ENCODE measurements around the gene ORAI3.

Gene ORAI3

GRCh38 chr16:30996324-30996984, 47.6 kb downstream of the ORAI3 start:
- CTCF ChIA-PET = interaction anchor here (1.0 kb wide), 1 partner anchor 11 kb away, joined by 3 read pairs; no protein-coding TSS in a partner anchor
- Histone ChIP-seq H3K4me3 (ENCODE audit: control insufficient read depth in 1 of 7, extremely low read depth in 1 of 7, insufficient read depth in 4 of 7, low read depth in 2 of 7, low read length in 6 of 7) (peak overlapping the region; percentile 37 to 86 (median 69)), H3K4me1 (ENCODE audit: control extremely low read depth in 1 of 4, control insufficient read depth in 4 of 4, insufficient read depth in 4 of 4, low read length in 3 of 4) (peaks cover 0 to 33% (median 25%) of the 10 kb centered on the region in 4 experiments), H3K9me3 (ENCODE audit: control extremely low read depth in 1 of 5, control insufficient read depth in 4 of 5, insufficient read depth in 2 of 5, low read depth in 1 of 5, low read length in 4 of 5) (no peaks in the 10 kb centered on the region), H3K36me3 (ENCODE audit: control insufficient read depth in 4 of 4, insufficient read depth in 4 of 4, low read length in 3 of 4) (no peaks in the 10 kb centered on the region), H3K27ac (ENCODE audit: insufficient read depth in 1 of 2, low read depth in 1 of 2, low read length in 2 of 2, poor library complexity in 1 of 2, severe bottlenecking in 2 of 2) (peak overlapping the region in 1 of 2 experiments; percentile 61), H3K27me3 (replicated peaks in 2 of 5; ENCODE audit: control insufficient read depth in 4 of 5, insufficient read depth in 5 of 5, low read length in 4 of 5) (peaks cover 0 to 15% (median 0%) of the 10 kb centered on the region in 5 experiments)
- POLR2A ChIA-PET = interaction anchor here (0.6 kb wide), 1 partner anchor 38 kb away, joined by 3 read pairs; no protein-coding TSS in a partner anchor
- 59% methylated on average over 17 of the region's 23 CpGs for WGBS (ENCODE audit: insufficient coverage)
- DNase-seq = no peak

- ChIA-PET POLR2A (interaction anchor here (0.6 kb wide), 1 partner anchor 38 kb away, joined by 3 read pairs; no protein-coding TSS in a partner anchor), CTCF (interaction anchor here (1.0 kb wide), 1 partner anchor 12 kb away, joined by 3 read pairs; no protein-coding TSS in a partner anchor)
- peak overlapping the region in 1 of 2 experiments; percentile 61 for H3K27ac ChIP-seq (ENCODE audit: insufficient read depth in 1 of 2, low read depth in 1 of 2, low read length in 2 of 2, poor library complexity in 1 of 2, severe bottlenecking in 2 of 2)
- no peaks in the 10 kb centered on the region for H3K9me3 ChIP-seq (ENCODE audit: control extremely low read depth in 1 of 5, control insufficient read depth in 4 of 5, insufficient read depth in 2 of 5, low read depth in 1 of 5, low read length in 4 of 5)
- WGBS (ENCODE audit: insufficient coverage) = 1% methylated on average over 48 of the region's 60 CpGs
- H3K4me1 ChIP-seq (ENCODE audit: control extremely low read depth in 1 of 4, control insufficient read depth in 4 of 4, insufficient read depth in 4 of 4, low read length in 3 of 4) = peaks cover 0 to 29% (median 24%) of the 10 kb centered on the region in 4 experiments
- peak; percentile 74 to 80 (median 80) for DNase-seq
- H3K36me3 ChIP-seq (ENCODE audit: control insufficient read depth in 4 of 4, insufficient read depth in 4 of 4, low read length in 3 of 4) = no peaks in the 10 kb centered on the region
- peak overlapping the region; percentile 37 to 86 (median 69) for H3K4me3 ChIP-seq (ENCODE audit: control insufficient read depth in 1 of 7, extremely low read depth in 1 of 7, insufficient read depth in 4 of 7, low read depth in 2 of 7, low read length in 6 of 7)
- peaks cover 0 to 15% (median 0%) of the 10 kb centered on the region in 5 experiments for H3K27me3 ChIP-seq (replicated peaks in 2 of 5; ENCODE audit: control insufficient read depth in 4 of 5, insufficient read depth in 5 of 5, low read length in 4 of 5)
Measured at GRCh38 chr16:30996985-30997724, 48.3 kb downstream of the ORAI3 start.

GRCh38 chr16:30997725-30998711, 49.1 kb downstream of the ORAI3 start:
- H3K27ac ChIP-seq (ENCODE audit: insufficient read depth in 1 of 2, low read depth in 1 of 2, low read length in 2 of 2, poor library complexity in 1 of 2, severe bottlenecking in 2 of 2) = no peak overlapping the region

GRCh38 chr16:30998852-30999761, 50.2 kb downstream of the ORAI3 start:
- no peaks in the 10 kb centered on the region for H3K9me3 ChIP-seq (ENCODE audit: control extremely low read depth in 1 of 5, control insufficient read depth in 4 of 5, insufficient read depth in 2 of 5, low read depth in 1 of 5, low read length in 4 of 5)
- POLR2A ChIA-PET = interaction anchor here (1.1 kb wide), 1 partner anchor 10 kb away, joined by 3 read pairs; no protein-coding TSS in a partner anchor
- H3K4me3 ChIP-seq (ENCODE audit: control insufficient read depth in 1 of 7, extremely low read depth in 1 of 7, insufficient read depth in 4 of 7, low read depth in 2 of 7, low read length in 6 of 7) = no peak overlapping the region
- CTCF ChIA-PET = interaction anchor here (1.0 to 7.5 kb wide), 5 partner anchors 15 to 335 kb away, joined by 3 to 40 read pairs (median 3); partner anchors contain the start of gene HSD3B7
- no peak overlapping the region for H3K27ac ChIP-seq (ENCODE audit: insufficient read depth in 1 of 2, low read depth in 1 of 2, low read length in 2 of 2, poor library complexity in 1 of 2, severe bottlenecking in 2 of 2)
- no peaks in the 10 kb centered on the region for H3K36me3 ChIP-seq (ENCODE audit: control insufficient read depth in 4 of 4, insufficient read depth in 4 of 4, low read length in 3 of 4)
- H3K27me3 ChIP-seq (replicated peaks in 2 of 5; ENCODE audit: control insufficient read depth in 4 of 5, insufficient read depth in 5 of 5, low read length in 4 of 5) = peaks cover 0 to 15% (median 0%) of the 10 kb centered on the region in 5 experiments
- DNase-seq = no peak
- peaks cover 0 to 16% (median 13%) of the 10 kb centered on the region in 4 experiments for H3K4me1 ChIP-seq (ENCODE audit: control extremely low read depth in 1 of 4, control insufficient read depth in 4 of 4, insufficient read depth in 4 of 4, low read length in 3 of 4)
- WGBS (ENCODE audit: insufficient coverage) = 89% methylated on average over 6 of the region's 6 CpGs

More at GRCh38 chr16:30997725-30998711, 49.1 kb downstream of the ORAI3 start:
- peaks cover 0 to 15% (median 0%) of the 10 kb centered on the region in 5 experiments for H3K27me3 ChIP-seq (replicated peaks in 2 of 5; ENCODE audit: control insufficient read depth in 4 of 5, insufficient read depth in 5 of 5, low read length in 4 of 5)
- 92% methylated on average over 19 of the region's 21 CpGs for WGBS (ENCODE audit: insufficient coverage)
- no peaks in the 10 kb centered on the region for H3K36me3 ChIP-seq (ENCODE audit: control insufficient read depth in 4 of 4, insufficient read depth in 4 of 4, low read length in 3 of 4)
- POLR2A ChIA-PET = interaction anchor here (1.1 kb wide), 1 partner anchor 11 kb away, joined by 3 read pairs; no protein-coding TSS in a partner anchor
- CTCF ChIA-PET = interaction anchor here (1.0 to 7.5 kb wide), 5 partner anchors 12 to 336 kb away, joined by 3 to 40 read pairs (median 3); partner anchors contain the start of gene HSD3B7
- peak overlapping the region; percentile 21 to 86 (median 69) for H3K4me3 ChIP-seq (ENCODE audit: control insufficient read depth in 1 of 7, extremely low read depth in 1 of 7, insufficient read depth in 4 of 7, low read depth in 2 of 7, low read length in 6 of 7)
- DNase-seq = no peak
- peaks cover 0 to 21% (median 17%) of the 10 kb centered on the region in 4 experiments for H3K4me1 ChIP-seq (ENCODE audit: control extremely low read depth in 1 of 4, control insufficient read depth in 4 of 4, insufficient read depth in 4 of 4, low read length in 3 of 4)
- no peaks in the 10 kb centered on the region for H3K9me3 ChIP-seq (ENCODE audit: control extremely low read depth in 1 of 5, control insufficient read depth in 4 of 5, insufficient read depth in 2 of 5, low read depth in 1 of 5, low read length in 4 of 5)

- CTCF ChIA-PET = interaction anchor here (7.5 kb wide), 1 partner anchor 17 kb away, joined by 40 read pairs; the partner anchor contains the start of gene HSD3B7
- H3K9me3 ChIP-seq (ENCODE audit: control extremely low read depth in 1 of 5, control insufficient read depth in 4 of 5, insufficient read depth in 2 of 5, low read depth in 1 of 5, low read length in 4 of 5) = no peaks in the 10 kb centered on the region
- POLR2A ChIA-PET = no interaction called here
- peaks cover 0 to 18% (median 0%) of the 10 kb centered on the region in 5 experiments for H3K27me3 ChIP-seq (replicated peaks in 2 of 5; ENCODE audit: control insufficient read depth in 4 of 5, insufficient read depth in 5 of 5, low read length in 4 of 5)
- no peak overlapping the region for H3K4me3 ChIP-seq (ENCODE audit: control insufficient read depth in 1 of 7, extremely low read depth in 1 of 7, insufficient read depth in 4 of 7, low read depth in 2 of 7, low read length in 6 of 7)
- H3K27ac ChIP-seq (ENCODE audit: insufficient read depth in 1 of 2, low read depth in 1 of 2, low read length in 2 of 2, poor library complexity in 1 of 2, severe bottlenecking in 2 of 2) = no peak overlapping the region
- DNase-seq = no peak
- peaks cover 0 to 16% (median 13%) of the 10 kb centered on the region in 4 experiments for H3K4me1 ChIP-seq (ENCODE audit: control extremely low read depth in 1 of 4, control insufficient read depth in 4 of 4, insufficient read depth in 4 of 4, low read length in 3 of 4)
- 94% methylated on average over 13 of the region's 19 CpGs for WGBS (ENCODE audit: insufficient coverage)
- H3K36me3 ChIP-seq (ENCODE audit: control insufficient read depth in 4 of 4, insufficient read depth in 4 of 4, low read length in 3 of 4) = no peaks in the 10 kb centered on the region
Measured at GRCh38 chr16:31000671-31001382, 52.0 kb downstream of the ORAI3 start.

Data from common myeloid progenitor, CD34-positive (primary cell).